ENCODE results near the gene DDX1.

- no peak for TF ChIP-seq CTCF (conservative IDR thresholded peaks at IDR 0.05; ENCODE audit: low read depth, low read length)
- TF ChIP-seq EZH2 (IDR thresholded peaks at IDR 0.05; ENCODE audit: borderline replicate concordance, low read depth, low read length, poor library complexity, severe bottlenecking), result no peak
Measured at GRCh38 chr2:15565994-15566671, 25.5 kb upstream of the DDX1 start.
